HG03064 (cell line): ENCODE measurements around the gene PITPNC1.
"Not testable (repeated sequence)": the region's sequence is repeated elsewhere in the genome, so short reads cannot be mapped to it uniquely, and the experiment has no call there.

Experiments used
- ATAC-seq: cut with Tn5 transposase; IDR thresholded peaks from one replicate; pipeline ENCODE4 v1.9.1; 2021; ENCODE audit warnings: low read depth; ENCODE audit not compliant: unreplicated experiment

PITPNC1 gene

DNA sequence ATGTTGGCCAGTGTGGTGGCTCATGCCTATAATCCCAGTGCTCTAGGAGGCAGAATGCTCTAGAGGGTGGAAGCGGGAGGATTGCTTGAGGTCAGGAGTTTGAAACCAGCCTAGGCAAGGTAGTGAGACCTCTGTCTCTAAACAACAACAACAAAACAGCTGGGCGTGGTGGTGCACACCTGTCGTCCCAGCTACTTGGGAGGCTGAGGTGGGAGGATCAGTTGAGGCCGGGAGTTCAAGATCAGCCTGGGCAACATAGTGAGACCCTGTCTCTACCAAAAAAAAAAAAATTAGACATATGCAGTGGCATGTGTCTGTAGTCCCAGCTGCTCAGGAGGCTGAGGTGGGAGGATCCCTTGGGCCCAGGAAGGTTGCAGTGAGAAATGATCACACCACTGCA lies 53.4 kb downstream of the PITPNC1 start:
- ATAC-seq, result not testable (repeated sequence)

DNA sequence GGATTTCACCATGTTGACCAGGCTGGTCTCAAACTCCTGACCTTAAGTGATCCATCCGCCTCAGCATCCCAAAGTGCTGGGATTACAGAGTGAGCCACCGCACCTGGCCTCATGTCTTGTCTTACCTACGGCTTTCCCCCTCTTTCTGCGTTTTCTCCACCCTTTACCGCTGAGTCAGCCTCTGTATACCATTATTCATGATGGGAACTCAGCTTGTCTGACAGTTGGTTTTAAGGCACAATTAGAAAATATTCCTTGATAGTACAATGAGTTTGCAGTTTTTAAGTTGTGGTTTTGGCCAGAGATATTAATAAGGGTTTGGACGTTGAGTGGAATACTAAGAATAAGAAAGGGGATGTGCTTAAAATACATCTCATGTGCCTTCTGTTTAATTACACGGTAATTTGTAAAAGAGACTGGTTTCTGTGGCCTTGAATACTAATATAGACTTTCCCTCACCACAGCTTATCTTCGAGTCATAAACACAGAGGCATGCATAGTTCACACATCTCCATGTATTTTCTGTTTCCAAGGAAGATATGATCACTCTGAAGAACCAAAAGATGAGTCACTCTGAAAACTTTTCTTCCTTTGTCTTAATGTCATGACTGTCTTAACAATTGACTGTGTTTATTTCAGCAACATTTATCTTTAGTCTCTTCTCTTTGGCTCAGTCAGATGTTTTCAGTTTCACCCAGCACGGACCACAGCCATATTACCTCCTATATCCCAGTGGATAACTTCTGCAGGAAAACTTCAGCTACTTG lies 54.4 kb downstream of the PITPNC1 start:
- ATAC-seq, result no peak

DNA sequence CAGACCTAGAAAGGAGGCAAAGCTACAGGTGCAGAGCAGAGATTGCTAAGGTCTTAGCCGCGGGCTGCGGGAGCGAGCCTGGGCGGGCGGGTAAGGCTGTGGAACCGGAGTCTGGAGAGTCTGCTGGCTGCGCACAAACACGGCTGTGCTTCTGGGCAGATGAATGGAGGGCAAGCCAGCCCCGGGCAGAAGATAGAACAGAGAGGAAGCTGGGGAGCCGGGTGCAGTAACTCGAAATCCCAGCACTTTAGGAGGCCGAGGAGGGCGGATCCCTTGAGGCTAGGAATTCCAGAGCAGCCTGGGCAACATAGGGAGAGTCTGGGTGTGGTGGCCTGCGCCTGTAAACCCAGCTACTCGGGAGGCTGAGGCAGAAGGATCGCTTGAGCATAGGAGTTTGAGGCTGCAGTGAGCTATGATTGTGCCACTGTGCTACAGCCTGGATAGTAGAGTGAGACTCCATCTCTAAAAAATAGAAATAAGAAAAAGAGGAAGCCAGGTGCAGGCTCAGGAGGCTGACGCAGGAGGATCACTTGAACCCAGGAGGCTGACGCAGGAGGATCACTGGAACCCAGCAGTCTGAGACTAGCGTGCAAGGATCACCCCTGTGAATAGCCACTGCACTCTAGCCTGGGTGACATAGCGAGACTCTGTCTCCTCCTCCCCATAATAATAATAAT lies 56.3 kb downstream of the PITPNC1 start:
- ATAC-seq, result no peak

DNA sequence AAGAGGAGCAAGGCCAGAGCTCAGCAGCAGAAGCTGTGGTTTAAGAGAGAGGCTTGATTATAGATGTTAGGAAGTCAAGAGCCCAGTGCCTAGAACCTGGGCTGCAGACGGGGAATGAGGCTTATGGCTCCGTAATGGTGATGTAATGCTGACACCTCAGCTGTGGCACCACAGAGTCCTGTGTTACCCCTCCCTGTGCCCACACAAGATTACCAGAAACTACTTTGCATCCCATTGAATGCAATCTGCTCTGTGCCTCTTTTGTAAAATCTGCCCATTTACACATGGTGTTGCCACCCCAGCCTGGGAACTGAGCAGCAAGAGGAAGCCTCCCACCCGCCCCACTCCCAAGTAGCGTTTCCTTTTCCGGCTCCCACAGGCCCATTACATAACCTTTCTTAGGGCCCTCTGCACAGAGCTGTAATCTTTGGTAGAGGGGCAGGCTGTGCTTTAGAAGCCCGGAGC lies 57.0 kb downstream of the PITPNC1 start:
- ATAC-seq, result no peak

DNA sequence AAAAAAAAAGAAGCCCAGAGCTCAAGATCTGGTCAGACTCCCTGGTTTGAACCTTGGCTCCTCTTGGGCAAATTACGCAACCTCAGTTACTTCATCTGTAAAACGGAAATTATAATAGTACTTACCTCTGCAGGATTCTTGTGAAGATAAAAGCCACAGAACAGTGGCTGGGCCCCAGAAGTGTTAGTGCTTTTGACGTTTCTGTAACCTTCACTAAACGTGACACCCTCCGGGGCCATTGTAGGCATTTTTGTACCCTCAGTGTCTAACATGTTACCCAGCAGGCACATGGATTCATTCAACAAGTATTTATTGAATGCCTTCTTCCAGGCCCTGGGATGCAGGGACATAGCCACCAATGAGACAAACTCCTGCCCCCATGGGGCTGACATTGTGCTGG lies 58.0 kb downstream of the PITPNC1 start:
- ATAC-seq, result no peak

DNA sequence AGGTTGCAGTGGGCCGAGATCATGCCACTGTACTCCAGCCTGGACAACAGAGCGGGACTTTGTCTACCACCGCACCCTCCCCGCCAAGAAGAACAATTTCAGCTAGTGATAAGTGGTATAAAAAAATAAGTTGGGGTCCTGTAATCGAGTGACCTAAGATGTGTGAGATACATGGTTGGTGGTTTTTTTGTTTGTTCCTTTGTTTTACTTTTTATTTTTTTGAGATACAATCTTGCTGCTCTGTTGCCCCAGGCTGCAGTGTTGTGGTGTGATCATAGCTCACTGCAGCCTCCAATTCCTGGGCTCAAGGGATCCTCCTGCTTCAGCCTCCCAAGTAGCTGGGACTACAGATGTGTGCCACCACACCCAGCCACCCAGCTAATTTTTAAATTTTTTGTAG lies 58.7 kb downstream of the PITPNC1 start:
- no peak for ATAC-seq

DNA sequence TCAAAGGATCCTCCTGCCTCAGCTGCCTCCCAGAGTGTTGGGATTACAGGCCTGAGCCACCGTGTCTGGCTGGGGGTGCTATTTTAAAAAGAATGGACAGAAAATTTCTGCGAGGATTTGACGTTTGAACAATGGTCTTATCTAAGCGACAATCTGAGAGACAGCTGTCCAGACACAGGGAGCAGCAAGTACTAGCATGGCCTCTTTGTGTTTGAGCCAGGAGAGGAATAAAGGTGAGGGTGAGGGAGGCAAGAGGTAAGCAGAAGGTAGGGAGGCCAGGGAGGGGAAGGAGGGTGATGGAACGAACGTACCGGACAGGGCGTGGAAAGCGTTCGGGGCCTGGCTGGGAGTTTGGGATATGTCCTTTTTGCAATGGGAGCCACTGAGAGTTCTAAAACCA lies 59.2 kb downstream of the PITPNC1 start:
- no peak for ATAC-seq

DNA sequence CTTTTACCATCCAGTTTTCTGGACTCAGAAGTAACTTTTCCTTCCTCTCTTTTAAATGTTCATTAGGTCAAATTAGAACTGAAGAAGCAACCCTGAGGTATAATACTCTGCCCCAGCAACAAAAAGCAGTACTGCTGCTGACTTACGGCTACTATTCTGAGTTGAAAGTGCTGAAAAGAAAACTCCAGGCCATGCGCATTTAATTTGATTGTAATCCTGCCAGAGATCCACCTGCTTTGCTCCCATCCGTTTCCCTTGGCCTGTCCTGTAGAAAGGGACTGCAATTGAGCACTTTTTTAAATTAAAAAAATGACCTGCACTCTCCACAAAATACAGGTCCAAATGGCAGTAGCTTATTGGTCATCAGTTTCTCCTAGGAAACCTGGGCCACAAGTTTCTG lies 61.6 kb downstream of the PITPNC1 start:
- no peak for ATAC-seq

DNA sequence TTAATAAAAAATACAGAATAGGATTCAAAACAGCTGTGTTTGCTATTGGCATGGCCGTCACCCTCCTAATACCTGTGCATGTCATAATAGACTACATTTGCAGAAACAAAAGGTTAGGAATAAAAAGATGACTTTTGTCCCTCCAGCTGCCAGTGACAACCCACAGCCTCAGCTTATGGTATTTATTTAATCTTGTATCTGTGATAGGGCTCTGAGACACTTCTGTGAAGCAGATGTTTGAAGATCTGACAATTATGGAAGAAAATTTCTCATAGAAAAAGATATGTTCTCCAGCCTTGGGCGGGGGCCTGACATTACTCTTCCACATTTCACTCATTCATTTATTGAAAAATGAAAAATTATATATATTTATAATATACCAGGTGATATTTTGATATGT lies 62.2 kb downstream of the PITPNC1 start:
- ATAC-seq, result no peak

DNA sequence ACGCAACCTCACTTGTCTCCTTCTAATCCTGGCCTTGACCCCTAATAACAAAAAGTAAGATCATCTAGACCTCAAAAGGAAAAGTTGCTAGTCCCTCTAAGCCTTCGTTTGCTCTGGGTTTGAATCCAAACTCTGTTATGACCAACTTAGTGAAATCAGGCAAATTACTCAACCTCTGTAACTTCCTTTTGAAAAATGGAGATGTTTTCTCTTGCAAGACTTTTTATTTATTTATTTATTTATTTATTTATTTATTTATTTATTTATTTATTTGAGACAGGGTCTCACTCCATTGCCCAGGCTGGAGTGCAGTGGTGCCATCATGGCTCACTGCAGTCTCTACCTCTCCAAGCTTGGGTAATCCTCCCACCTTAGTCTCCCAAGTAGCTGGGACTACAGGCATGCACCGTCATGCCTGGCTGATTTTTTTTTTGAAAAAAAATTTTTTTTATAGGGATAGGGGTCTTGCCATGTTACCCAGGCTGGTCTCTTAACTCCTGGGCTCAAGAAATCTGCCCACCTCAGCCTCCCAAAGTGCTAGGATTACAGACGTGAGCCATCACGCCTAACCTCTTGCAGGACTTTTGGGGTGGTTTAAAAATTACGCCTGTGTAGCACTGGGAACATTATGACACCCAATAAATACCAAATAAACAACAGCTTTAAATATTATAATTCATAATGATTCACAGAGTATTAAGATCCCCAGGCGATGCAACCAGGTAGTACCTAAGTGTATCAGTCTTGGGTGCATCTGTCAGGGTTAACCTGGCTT lies 63.4 kb downstream of the PITPNC1 start:
- no peak for ATAC-seq

DNA sequence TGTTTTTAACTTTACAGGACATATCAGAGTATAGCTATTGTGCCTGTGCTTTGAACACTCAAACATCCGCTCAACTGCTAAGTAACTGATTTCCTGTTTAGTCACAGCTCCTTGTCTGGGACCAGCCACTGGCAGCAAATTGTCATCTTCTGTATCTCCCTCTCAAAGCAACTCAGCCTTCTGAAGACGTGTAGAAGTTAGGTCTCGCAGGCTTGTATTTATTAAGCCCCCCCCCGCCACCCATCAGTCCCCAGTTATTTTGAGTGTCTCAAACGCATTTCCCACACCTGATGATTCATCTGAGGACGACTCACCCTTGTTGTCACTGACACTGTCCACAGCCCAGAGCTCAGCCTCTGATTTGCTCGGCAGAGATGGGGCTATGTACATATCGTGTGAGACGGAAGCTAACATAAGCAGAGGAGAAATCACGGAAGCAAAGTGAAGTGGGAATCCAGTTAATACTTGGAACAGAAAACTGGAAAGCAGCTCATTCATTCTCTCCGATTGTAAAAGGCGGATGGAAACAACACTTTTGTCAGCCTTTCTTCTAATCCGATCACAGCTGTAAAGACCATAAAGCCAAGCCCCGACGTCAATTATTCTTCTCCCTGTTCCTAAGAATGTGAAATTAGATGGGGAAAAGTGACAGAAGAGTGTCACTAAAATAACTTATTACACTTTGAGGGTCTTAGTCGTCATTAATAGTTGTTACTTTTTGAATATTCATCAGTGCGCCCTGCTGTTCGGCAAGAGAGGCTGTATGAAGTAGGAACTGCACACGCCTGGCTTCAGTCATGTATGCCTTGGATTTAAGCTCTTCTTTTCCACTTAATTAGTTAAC lies 64.2 kb downstream of the PITPNC1 start:
- no peak for ATAC-seq

DNA sequence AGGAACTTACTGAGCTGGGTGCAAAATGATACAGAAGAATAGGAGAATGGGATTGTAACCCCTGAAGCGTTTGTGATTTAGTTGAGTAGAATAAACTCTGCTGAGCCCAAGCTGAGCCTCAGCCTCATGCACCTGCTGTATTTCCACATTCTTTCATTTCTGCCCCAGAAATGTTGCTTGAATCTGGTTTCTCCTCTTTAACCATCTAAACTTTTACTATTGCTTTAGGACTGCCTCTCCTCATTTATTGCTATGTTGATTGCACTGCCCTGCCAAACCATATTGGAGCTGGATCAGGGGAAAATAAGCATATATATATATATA lies 64.8 kb downstream of the PITPNC1 start:
- no peak for ATAC-seq

DNA sequence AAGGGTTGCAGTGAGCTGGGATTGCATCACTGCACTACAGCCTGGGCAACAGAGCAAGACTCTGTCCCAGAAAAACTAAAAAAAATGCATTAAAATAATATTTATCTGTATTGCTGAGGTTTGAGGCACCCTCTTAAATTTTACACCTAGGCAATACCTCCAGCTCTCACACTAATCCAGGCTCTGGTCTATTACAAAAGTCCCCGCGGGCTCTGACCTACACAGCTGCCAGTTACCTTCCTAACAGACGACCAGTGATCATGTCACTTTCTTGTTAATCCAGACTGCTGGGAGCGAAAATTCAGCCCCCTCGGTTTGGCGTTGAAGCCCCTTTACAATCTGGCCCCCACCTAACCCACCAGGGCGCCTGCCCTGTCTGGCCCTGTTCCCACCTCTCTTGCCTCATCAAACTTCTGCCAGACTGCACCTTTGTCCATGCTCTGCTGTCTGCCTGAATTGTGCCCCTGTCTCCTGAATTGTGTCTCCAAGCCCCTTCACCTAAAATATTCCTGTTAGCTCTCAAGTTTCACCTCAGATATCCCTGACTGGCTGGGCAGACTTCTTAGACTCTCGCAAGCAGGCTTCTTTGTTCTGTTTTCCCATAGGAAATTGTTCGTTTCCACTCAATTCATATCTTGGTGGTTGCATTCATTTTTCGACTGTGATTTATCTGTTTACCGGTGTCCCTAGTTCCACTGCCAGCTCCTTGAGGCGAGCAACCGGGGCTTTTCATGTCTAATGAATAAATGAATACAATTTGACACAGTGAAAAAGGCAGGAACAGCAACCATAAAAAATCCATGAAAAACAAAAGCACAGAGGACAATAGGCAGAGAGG lies 65.9 kb downstream of the PITPNC1 start:
- no peak for ATAC-seq

DNA sequence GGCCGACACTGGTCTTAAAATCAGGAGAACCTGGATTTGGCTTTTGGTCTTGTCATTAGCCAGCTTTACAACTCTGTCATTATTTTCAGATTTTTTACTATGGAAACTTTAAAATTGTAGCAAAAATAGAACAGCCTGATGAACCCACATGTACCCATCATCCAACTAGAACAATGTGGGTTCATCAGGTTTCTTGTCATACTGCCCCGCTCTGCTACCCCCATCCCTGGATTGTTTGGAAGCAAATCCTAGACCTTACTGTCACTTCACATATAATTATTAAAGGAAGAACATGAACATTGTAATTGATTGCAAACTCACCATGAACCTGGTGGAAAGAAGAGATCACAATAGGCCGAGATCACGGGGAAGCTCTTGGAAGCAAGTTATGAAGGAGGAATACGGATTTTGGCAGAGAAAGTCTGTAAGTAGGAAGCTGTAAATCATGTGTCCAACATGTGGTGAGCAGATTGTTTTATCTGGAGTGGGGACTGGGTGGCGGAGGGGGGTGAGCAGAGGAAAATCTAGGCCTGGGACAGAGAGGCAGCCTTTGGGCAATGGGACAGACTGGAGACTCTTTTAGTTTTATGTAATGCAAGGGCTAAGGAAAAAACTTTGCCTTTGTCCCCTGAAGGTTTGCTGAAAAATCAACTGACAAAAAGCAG lies 67.0 kb downstream of the PITPNC1 start:
- no peak for ATAC-seq

DNA sequence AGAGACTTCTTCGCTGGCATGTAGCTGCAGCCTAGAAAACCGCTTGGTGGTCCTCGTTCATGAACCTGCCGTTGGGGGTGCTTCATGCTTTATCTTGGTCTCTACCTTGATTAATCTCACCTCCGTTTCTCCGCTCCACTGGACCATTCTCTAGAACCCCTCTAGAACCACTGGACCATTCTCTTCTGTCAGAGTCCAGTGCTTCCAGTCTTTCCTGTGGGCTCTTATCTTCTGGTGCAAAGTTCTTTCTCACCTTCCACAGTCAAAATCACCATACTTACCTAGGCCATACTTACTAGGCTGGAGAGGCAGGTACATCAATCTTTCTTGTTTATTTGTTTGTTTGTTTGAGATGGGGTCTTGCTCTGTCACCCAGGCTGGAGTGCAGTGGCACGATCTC lies 71.4 kb downstream of the PITPNC1 start:
- no peak for ATAC-seq

DNA sequence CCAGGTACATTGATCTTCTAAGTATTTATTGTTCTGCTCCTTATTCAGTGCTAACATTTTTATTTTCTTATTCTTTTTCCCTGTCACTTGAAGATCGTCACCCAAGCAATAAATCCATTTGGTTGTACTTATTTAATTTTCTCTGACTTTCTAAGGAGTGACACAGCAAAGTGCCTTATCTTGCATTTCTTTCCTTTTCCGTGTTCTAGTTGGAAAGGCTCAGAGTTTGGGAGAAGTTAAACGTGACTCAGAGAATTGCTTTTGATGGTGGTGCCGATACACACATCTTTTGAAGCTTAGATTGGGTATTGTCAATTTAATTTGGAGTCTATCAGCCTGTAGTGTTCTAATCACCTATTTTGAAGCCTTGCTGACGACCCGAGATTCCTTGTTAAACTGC lies 72.0 kb downstream of the PITPNC1 start:
- no peak for ATAC-seq

DNA sequence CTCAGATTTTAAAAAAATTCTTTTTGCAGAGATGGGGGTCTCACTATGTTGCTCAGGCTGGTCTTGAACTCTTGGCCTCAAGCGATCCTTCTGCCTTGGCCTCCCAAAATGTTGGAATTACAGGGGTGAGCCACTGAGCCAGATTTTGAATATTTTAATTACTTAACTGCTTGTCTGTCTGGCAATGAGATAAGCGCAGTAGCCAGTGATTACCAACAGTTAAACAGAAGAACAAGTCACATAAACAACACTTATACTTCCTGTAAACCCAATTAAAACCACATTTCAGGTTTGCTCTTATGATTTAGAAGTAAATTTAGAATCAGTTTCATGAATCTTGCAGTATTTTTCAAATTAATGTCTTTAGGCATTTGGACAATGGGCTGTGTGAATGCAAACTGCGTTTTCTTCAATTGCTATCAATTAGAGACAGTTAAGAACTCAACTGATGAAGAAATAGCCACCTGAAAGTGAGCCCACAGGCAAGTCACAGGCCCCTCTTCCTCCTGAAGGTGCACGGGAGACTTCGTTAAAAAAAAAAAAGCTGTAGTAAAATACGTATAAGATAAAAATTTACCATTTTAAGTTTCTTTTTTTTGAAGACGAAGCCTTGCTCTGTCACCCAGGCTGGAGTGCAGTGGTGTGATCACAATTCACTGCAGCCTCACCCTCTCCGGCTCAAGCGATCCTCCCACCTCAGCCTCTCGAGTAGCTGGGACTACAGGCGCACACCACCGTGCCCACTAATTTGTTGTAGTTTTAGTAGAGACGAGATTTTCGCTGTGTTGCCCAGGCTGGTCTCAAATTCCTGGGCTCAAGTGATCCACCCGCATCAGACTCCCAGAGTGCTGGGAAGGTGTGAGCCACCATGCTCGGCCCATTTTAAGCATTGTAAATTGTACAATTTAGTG lies 73.0 kb downstream of the PITPNC1 start:
- no peak for ATAC-seq
